HUDEP-2 (cell line): ENCODE data around the gene COG7.
"Not testable (repeated sequence)": the region's sequence is repeated elsewhere in the genome, so short reads cannot be mapped to it uniquely, and the experiment has no call there.

ENCODE experiments used
- DNase-seq, 76 experiments: peaks; one replicate each; lab custom pipeline; 2025; ENCODE audit not compliant: unreplicated experiment in 76 of 76; lab: John Stamatoyannopoulos, UW

Gene COG7

DNA sequence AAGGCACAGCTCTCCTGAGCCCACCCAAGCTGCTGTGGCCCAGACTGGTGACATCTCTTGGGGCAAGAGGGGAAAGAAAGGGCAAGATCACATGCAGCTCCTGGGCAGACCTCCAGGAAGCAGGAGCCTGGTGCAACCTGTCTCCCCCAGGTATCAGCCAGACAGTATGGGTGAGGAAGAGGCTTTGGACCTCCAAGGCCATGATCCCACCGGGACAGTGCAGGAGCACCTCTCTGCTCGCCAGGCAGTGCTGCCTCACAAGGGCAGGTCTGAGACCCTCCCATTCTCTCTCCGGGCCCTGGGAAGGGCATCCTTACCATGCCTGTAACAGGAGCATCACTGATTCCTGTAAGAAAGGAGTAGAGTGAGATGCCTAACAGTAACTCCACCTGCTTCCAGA, 25.6 kb upstream of the COG7 start:
- no peak for DNase-seq

DNA sequence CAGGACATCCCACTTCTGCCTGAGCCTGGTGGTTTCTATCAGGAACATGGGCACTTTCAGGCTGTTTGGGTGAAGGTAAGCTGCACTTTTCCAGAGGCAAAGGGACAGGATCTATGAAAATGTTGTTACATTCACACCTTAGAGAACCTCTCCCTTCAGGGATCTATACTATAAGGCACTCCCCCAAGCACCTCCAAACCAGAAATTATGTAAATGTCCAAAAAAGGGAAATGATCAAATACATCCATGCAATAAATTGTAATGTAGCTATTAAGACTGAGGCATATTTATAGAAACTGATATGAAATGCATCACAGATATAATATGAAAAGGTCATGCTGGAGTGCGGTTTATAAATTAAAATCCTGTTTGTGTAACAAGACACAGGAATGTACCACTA, 23.3 kb upstream of the COG7 start:
- no peak for DNase-seq

- DNase-seq, result no peak
Measured at GRCh38 chr16:23469814-23470213, 16.8 kb upstream of the COG7 start.

GRCh38 chr16:23466162-23466885, 13.3 kb upstream of the COG7 start:
- no peak for DNase-seq

DNA sequence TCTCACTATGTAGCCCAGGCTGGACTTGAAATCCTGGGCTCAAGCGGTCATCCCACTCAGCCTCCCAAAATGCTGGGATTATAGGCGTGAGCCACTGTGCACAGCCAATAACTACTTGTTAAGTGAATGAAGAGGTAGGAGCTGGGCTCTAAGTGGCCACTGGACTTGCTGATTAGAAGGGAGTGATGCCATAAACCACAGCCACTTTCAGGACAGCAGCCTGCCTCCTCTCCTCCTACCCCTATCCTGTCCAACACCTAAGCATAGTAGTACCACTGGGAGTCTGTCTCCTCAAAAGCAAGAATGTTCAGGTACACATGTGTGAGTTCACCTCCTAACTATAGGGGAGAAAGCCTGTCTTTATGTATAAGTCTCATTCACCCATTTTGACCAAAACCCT, 12.2 kb upstream of the COG7 start:
- no peak for DNase-seq

DNA sequence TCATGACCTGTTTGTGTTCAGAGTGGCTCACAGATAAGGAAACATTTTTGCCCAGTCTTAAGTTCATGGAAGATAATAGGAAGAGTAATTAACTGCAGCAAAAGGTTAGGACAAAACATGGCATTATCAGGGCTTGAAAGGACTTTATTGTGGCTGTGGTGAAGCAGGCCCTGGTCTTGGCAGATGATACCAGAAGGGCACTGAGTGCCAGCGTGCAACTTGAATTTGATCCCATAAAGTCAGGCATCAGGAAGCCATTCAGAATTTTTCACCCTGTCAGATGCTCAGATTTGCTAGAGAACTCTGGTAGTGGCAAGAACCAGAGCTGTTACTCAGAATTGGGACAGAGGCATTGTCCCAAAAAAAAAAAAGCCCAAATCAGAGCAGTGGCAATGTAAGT, 11.2 kb upstream of the COG7 start:
- DNase-seq, result no peak

GRCh38 chr16:23462994-23463393, 10.0 kb upstream of the COG7 start:
- DNase-seq, result not testable (repeated sequence)

- no peak for DNase-seq
Measured at GRCh38 chr16:23453338-23454052, 506 bp upstream of the COG7 start.

DNA sequence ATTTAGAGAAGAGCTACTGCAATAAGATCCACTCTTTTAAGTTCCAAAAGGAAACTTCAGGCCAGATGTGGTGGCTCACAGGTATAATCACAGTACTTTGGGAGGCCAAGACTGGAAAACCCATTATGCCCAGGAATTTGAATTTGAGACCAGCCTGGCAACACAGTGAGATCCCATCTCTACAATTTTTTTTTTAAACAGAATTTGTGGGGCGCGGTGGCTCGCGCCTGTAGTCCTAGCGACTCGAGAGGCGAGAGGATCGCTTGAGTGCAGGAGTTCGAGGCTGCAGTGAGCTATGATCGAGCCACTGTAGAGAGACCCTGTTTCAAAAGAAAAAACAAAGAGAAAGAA, 793 bp downstream of the COG7 start:
- DNase-seq, result peak in 8 of 76 experiments; percentile 12 to 47 (median 28)

DNA sequence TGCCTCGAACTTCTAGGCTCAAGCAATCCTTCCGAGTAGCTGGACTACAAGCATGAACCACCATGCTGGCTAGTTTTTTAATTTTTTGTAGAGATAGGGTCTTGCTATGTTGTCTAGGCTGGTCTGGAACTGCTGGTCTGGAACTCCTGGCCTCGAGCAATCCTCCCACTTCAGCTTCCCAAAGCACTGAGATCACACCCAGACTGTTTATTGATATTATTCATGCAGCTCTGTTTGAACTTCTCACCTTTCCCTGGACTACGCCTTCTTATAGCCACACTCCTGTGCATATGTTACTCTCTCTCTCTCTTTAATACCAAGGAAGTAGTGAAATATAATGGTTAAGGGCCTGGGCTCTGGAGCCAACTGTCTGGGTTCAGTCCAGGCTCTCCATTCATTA, 4.6 kb downstream of the COG7 start:
- no peak for DNase-seq

- DNase-seq, result not testable (repeated sequence)
Measured at GRCh38 chr16:23437542-23437941, 15.4 kb downstream of the COG7 start.

GRCh38 chr16:23436951-23437350, 16.0 kb downstream of the COG7 start:
- peak in 65 of 76 experiments; percentile 11 to 81 (median 46) for DNase-seq

DNA sequence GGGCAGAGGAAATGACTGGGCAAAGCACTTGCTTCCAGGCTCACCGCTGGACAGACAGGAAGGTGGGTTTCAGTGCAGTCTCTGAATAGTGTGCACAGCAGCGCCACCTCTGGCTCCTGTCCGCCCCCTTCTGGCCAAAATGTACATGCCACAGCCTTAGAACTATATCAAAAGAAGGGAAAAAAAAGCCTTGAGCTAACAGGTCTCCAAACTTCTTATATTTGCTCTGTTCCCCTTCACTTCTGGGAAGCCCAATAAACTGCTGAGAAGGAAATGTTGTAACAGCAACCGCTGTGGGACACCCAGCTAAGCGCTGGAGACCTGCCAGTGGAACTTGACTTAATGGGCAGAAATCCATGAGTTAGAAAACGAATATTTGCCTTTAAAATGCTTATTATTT, 17.5 kb downstream of the COG7 start:
- peak in 69 of 76 experiments; percentile 4 to 78 (median 52) for DNase-seq

GRCh38 chr16:23434380-23434779, 18.6 kb downstream of the COG7 start:
- DNase-seq, result peak in 41 of 76 experiments; percentile 2 to 76 (median 46)

DNA sequence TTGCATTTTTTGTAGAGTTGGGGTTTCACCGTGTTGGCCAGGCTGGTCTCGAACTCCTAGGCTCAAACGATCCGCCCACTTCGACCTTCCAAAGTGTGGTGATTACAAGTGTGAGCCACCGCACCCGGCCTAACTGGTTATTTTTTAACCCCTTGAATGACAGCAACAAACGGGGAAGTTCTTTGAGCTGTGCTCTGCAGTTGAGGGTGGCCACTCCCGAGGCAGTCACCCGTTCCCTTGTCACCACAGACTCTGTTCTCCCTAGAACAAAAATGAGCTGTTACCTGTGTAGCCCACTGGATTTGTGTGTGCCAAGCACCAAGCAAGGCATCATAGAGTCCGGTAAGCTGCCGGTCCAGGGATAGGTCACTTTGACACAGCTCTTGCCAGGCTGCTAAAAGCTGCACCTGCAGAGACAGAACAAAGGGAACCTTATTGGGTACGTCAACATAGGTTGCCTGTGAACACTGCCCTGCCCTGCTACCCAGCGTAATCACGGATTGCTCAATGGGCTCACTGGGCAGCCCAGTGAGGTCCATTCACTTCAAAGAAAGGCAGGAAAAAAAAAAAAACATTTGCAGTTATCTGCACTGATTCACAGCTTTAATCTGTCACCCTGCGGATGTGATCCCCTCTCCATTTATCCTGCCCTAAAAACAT, 19.6 kb downstream of the COG7 start:
- no peak for DNase-seq

- DNase-seq, result peak in 2 of 76 experiments; percentile 3 to 8
Measured at GRCh38 chr16:23432176-23433128, 20.5 kb downstream of the COG7 start.

- DNase-seq, result no peak
Measured at GRCh38 chr16:23428351-23428750, 24.6 kb downstream of the COG7 start.

- DNase-seq, result no peak
Measured at GRCh38 chr16:23424292-23424958, 28.6 kb downstream of the COG7 start.

- no peak for DNase-seq
Measured at GRCh38 chr16:23423496-23424049, 29.4 kb downstream of the COG7 start.

DNA sequence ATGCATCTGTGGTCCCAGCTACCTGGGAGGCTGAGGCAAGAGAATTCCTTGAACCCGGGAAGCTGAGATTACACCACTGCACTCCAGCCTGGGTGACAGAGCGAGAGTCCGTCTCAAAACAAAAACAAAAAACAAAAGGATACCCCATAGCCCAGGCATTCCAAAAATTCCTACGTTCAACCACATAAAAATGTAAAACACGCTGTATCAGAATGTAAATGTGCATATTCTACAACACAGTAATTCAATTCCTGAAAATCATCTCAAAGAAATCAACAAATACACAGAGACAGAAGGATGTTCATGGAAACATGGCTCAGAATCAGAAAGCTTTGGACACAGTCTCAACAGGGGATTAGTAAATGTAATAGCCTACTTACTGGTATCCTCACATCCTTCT, 33.0 kb downstream of the COG7 start:
- no peak for DNase-seq
